Amniotic epithelial cell (primary cell): ENCODE measurements around the gene COL6A1.

ENCODE experiments used
- DNase-seq: peaks from one replicate; pipeline ENCODE4 v3.0.0-alpha.2; 2010; ENCODE audit warnings: low read depth

The COL6A1 gene

DNA sequence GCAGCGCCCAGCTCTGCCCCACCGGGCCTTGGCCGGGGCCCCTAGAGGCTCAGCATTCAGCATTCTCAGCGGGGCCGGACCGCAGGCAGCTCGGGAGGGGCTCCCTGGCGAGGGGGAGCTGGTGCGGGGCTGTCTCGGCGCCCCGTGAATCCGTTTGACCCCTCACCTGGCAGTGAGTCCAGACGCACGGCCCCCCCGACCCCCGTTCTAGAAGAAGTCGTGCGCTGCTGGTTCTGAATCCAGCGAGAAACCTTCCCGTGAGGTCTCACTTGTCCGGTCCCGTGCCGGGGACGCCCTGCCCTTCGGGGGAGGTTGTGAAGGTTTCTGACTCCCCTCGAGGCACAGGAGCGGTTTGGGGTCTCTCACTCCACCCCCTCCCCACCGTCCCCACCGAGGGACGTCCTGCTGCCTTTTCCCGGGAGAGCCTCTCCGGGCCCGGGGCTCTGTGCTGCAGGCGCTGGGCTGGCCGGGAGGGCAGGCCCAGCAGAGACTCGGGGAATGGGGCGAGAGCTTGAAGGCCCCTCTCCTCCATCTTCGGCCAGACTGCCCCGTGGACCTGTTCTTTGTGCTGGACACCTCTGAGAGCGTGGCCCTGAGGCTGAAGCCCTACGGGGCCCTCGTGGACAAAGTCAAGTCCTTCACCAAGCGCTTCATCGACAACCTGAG, 655 bp downstream of the COL6A1 start:
- no peak for DNase-seq

DNA sequence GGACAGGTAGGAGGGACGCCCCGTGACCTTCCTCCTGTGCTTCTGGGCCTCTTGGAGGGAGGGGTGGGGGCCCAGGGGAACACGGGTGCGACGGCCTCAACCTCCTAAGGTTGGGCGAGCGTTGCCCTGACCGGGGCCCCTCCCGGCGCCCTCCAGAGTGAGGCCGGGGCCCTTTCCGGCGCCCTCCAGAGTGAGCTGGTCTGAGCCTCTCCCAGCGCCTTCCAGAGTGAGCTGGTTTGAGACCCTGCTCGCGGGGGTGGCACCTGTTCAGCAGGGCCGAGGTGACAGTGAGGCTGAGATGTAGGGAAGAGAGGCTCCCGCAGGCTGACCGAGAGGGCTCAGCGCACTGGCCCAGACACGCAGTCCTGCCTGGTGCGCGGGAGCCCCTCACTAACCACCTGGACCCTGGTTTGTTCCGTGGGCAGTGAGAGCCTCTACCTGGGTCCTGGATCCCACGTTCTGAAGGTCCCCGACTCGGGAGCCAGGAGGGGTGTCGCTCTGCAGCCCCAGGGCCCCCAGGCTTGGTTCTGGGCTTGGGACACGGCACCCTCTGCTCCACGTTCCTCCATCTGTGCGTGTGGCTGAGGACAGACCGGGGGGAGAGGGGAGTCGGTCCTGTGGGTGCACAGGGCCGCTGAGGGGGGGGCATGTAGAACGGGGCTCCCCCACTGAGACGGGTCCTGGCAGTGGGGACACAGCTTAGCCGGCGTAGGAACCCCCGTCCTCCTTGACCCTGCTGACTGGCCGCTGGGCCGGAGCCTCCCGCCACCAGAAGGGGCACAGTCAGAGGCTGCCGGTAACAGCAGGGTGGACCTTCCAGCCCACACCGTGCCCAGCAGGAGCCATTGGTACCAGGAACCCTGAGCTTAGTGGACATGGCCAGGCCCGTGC, 1.4 kb downstream of the COL6A1 start:
- DNase-seq: no peak

- DNase-seq: no peak
Observed at GRCh38 chr21:45983649-45983965, 2.0 kb downstream of the COL6A1 start.

GRCh38 chr21:45983981-45984551, 2.5 kb downstream of the COL6A1 start:
- DNase-seq: no peak

- DNase-seq: no peak
Observed at GRCh38 chr21:45984584-45985095, 3.1 kb downstream of the COL6A1 start.

GRCh38 chr21:45985471-45986315, 4.1 kb downstream of the COL6A1 start:
- DNase-seq: no peak

GRCh38 chr21:45986316-45987051, 4.9 kb downstream of the COL6A1 start:
- no peak for DNase-seq

GRCh38 chr21:45987121-45987711, 5.6 kb downstream of the COL6A1 start:
- no peak for DNase-seq

GRCh38 chr21:45988366-45989347, 7.1 kb downstream of the COL6A1 start:
- no peak for DNase-seq

DNA sequence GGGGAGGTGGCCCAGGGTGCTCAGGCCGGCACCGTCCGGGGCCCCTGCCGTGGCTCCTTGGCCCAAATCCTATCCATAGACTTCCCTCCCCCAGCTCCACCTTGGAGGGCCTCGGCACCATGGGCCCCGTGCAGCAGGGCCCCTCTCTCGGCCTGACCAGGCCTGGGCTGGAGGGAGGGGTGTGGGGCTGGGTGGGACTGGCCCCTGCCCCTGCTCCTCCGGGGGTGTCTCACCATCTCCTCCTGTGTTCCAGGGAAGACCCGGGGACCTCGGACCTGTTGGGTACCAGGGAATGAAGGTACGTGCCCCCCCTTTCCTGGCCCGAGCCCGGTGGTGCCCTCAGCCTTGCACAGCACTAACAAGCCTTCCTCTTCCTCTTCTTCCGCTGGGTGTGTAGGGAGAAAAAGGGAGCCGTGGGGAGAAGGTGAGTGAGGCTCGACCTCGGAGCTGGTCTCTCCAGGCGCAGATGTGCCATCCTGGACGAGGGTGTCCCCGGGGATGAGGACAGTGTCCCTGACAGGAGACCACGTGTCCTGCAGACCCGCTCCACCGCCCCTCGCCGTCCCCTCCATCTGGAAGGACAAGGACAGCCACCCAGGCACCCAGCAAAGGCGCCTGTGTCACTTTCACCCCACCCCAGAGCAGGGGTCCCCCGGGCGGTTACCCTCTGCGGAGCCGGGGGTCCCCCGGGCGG, 7.9 kb downstream of the COL6A1 start:
- DNase-seq: no peak

DNA sequence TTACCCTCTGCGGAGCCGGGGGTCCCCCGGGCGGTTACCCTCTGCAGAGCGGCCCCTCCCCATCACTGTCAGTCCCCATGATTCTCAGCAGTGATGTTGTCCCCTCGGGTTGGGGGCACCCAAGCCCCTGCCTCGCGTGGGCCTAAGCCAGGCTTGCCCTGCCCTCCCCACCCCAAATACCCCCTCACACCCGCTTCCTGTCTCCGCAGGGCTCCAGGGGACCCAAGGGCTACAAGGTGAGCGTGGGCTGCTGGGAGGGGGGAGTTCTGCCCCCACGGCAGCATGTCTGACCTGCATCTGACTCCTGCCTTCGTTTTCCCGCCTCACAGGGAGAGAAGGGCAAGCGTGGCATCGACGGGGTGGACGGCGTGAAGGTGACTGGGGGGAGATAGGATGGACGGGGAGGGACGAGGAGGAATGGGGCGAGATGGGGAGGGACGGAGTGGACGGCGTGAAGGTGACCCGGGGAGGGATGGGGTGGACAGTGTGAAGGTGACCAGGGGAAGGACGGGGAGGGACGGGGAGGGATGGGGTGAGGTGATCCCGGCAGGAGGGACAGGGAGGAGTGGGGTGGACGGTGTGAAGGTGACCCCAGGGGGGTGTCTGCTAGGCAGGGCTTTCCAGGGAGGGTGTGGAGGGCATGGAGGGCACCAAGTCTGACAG, 8.6 kb downstream of the COL6A1 start:
- DNase-seq: no peak

- no peak for DNase-seq
Observed at GRCh38 chr21:45990741-45991605, 9.4 kb downstream of the COL6A1 start.

- DNase-seq: no peak
Observed at GRCh38 chr21:45991606-45992300, 10.2 kb downstream of the COL6A1 start.

GRCh38 chr21:45992301-45993209, 11.0 kb downstream of the COL6A1 start:
- no peak for DNase-seq

DNA sequence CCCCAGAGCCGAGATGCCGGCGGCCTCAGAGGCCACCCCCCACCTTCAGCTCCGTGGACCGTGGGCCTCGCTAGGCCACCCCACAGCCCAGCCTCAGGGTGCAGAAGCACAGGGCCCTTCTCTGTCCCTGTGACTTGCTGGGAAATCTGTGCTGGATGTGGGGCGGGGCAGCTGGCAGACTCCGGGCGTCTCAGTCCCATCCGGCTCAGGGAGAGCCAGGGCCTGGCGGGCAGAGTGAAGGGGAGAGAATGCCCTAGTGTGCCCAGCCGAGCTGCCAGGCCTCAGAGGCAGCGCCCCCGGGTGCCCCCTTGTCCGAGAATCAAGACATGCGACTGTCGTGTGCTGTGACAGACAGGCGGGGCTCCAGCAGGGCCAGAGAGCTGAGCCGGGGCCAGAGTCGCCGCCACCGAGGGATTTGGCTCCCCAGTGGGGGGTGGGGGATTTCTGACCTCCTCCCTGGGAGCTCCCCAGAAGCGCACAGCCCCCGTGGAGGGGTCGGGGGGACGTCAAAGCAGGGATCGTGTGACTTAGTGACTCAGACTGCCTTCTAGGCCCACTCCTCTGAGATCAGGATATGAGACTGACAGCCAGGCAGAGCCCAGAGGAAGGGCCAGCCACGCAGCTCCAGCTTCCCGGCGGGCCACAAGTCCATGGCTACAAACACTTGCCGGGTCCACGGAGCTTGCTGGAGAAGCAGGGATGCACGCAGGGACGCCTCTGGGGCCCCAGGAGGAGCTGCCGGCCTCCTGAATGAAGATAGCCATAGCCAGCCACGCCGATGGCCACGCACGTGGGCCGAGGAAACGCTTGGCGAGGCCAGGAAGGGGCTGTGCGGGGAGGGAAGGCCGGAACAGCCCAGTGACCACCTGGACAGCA, 11.9 kb downstream of the COL6A1 start:
- no peak for DNase-seq
